Aorta (tissue), 5 donors: ENCODE measurements around the gene IMP3. TPM values are rescaled to one million over a fixed set of nuclear protein-coding genes. Genes with fewer than 3 reads are reported as not detected.
"Not testable (repeated sequence)": the region's sequence is repeated elsewhere in the genome, so short reads cannot be mapped to it uniquely, and the experiment has no call there.

Experiments
- ATAC-seq: fragments of 200-7000 bp; cut with Tn5 transposase; one replicate; pipeline ENCODE4 v1.9.1; 2022; ENCODE audit warnings: moderate library complexity; ENCODE audit not compliant: low FRiP score
- DNase-seq, 2 donors: peaks; one replicate each; pipeline ENCODE4 v3.0.0-alpha.2; 2020
- H3K27ac ChIP-seq, 2 donors: one replicate each; pipeline ENCODE4 v1.5.1; 2013; ENCODE audit warnings: low read length in 2 of 2, mild to moderate bottlenecking in 2 of 2, moderate library complexity in 2 of 2, control low read depth in 1 of 2, inconsistent platforms in 1 of 2, low read depth in 1 of 2
- H3K27me3 ChIP-seq, 2 donors: one replicate each; pipeline ENCODE4 v1.6.1; 2013; ENCODE audit warnings: control low read depth in 1 of 2, low read length in 1 of 2, mild to moderate bottlenecking in 1 of 2, moderate library complexity in 1 of 2; ENCODE audit not compliant: insufficient read depth in 2 of 2, control insufficient read depth in 1 of 2
- H3K36me3 ChIP-seq, 2 donors: one replicate each; pipeline ENCODE4 v1.6.1; 2013; ENCODE audit warnings: control low read depth in 1 of 2, low read length in 1 of 2, mild to moderate bottlenecking in 1 of 2; ENCODE audit not compliant: insufficient read depth in 2 of 2, control insufficient read depth in 1 of 2
- H3K4me1 ChIP-seq, 2 donors: one replicate each; pipeline ENCODE4 v1.6.1; 2013; ENCODE audit warnings: low read length in 2 of 2, control low read depth in 1 of 2, mild to moderate bottlenecking in 1 of 2, moderate library complexity in 1 of 2; ENCODE audit not compliant: insufficient read depth in 2 of 2, control insufficient read depth in 1 of 2
- H3K4me3 ChIP-seq, 2 donors: one replicate each; pipeline ENCODE4 v1.5.1; 2013; ENCODE audit warnings: low read length in 2 of 2, control low read depth in 1 of 2, mild to moderate bottlenecking in 1 of 2
- H3K9me3 ChIP-seq: one replicate; pipeline ENCODE4 v1.6.1; 2013; ENCODE audit warnings: mild to moderate bottlenecking, low read length; ENCODE audit not compliant: control insufficient read depth
- WGBS, 2 donors: extraction: QIAGEN DNeasy Blood & Tissue Kit; methylation state at CpG; one replicate each; pipeline ENCODE4 v1.1.7; 2013; 5-methylcytosine and 5-hydroxymethylcytosine counted together
- intact Hi-C, 2 donors: fragments of 100-400 bp; cut with DNase I; formaldehyde crosslinking; loops; one replicate each; pipeline versions ENCODE4 v1.14.2 to v1.15.0; 2022
- polyA plus RNA-seq, 2 donors: library from polyadenylated mRNA; stranded (reverse); fragments of 200-250 nt; gene quantifications; one replicate each; pipeline ENCODE4 v1.2.3, GENCODE V29; 2013
- total RNA-seq, 2 donors: library from RNA; stranded (reverse); fragmentation: NEBNext Ultra II Directional; extraction: Animal tissue kit (Norgen Biotek cat#: 25700); gene quantifications; one replicate each; pipeline ENCODE4 v1.2.1, GENCODE V29; 2021
- donor health status: healthy with polysubstance abuse.
- donor health status: Bipolar disorder and iron deficiency.
- donor health status: DM: no; HTN: no; CAD: no.
- donor health status: DM: no; HTN: no; CAD: no.
- donor health status: DM: yes; HTN: yes; CAD: no.

Gene IMP3
- total and polyA plus RNA-seq, 4 donors = 35.2 to 47.0 (median 42.4) TPM

- H3K9me3 ChIP-seq = no peaks in the 10 kb centered on the region
- H3K4me1 ChIP-seq = peaks cover 0 to 13% of the 10 kb centered on the region in 2 donors
- no peaks in the 10 kb centered on the region for H3K36me3 ChIP-seq
- peak overlapping the region; percentile 45 to 65 for H3K27ac ChIP-seq
- intact Hi-C loops = no loop called here
- peak overlapping the region; percentile 43 to 44 for H3K4me3 ChIP-seq
- 9% methylated on average over 17 of the region's 17 CpGs for WGBS, 2 donors
- H3K27me3 ChIP-seq = no peaks in the 10 kb centered on the region
- ATAC-seq (peak; percentile 44), DNase-seq (no peak)
These were observed 607 bp upstream of the IMP3 start for GRCh38 chr15:75640483-75641178.

- Histone ChIP-seq H3K27ac (peak overlapping the region; percentile 29 to 76), H3K4me3 (peak overlapping the region; percentile 23 to 46), H3K4me1 (peaks cover 0 to 13% of the 10 kb centered on the region in 2 donors), H3K9me3 (no peaks in the 10 kb centered on the region), H3K36me3 (no peaks in the 10 kb centered on the region), H3K27me3 (no peaks in the 10 kb centered on the region)
- intact Hi-C loops = loop anchor here (5.0 kb wide), 2 partner anchors 33 to 43 kb away; no protein-coding TSS in a partner anchor
- 1% methylated on average over 16 of the region's 16 CpGs for WGBS, 2 donors
- DNase-seq (no peak), ATAC-seq (no peak)
These were observed 774 bp downstream of the IMP3 start for GRCh38 chr15:75639191-75639708.

- WGBS, 2 donors = 58% methylated on average over 4 of the region's 4 CpGs
- no peaks in the 10 kb centered on the region for H3K27me3 ChIP-seq
- DNase-seq = no peak
- intact Hi-C loops = loop anchor here (5.0 kb wide), 2 partner anchors 35 to 45 kb away; no protein-coding TSS in a partner anchor
- no peak for ATAC-seq
- H3K4me3 ChIP-seq = no peak overlapping the region
- no peaks in the 10 kb centered on the region for H3K36me3 ChIP-seq
- H3K4me1 ChIP-seq = peaks cover 0 to 13% of the 10 kb centered on the region in 2 donors
- H3K27ac ChIP-seq = no peak overlapping the region
- no peaks in the 10 kb centered on the region for H3K9me3 ChIP-seq
These were observed 2.6 kb downstream of the IMP3 start for GRCh38 chr15:75637245-75638009.

GRCh38 chr15:75636026-75636425 is 4.0 kb downstream of the IMP3 start:
- no peaks in the 10 kb centered on the region for H3K27me3 ChIP-seq
- intact Hi-C loops = loop anchor here (5.0 kb wide), 2 partner anchors 36 to 46 kb away; no protein-coding TSS in a partner anchor
- ATAC-seq = no peak

GRCh38 chr15:75633922-75634321 is 6.1 kb downstream of the IMP3 start:
- intact Hi-C loops, ATAC-seq, DNase-seq, H3K27ac ChIP-seq, H3K4me3 ChIP-seq, H3K36me3 ChIP-seq, H3K27me3 ChIP-seq, H3K9me3 ChIP-seq, H3K4me1 ChIP-seq: not testable (repeated sequence)
- 91 to 92% methylated on average over 7 of the region's 7 CpGs for WGBS, 2 donors

More at GRCh38 chr15:75636026-75636425, 4.0 kb downstream of the IMP3 start:
- Histone ChIP-seq H3K4me3 (no peak overlapping the region), H3K4me1 (peaks cover 0 to 13% of the 10 kb centered on the region in 2 donors), H3K36me3 (no peaks in the 10 kb centered on the region), H3K27ac (no peak overlapping the region), H3K9me3 (no peaks in the 10 kb centered on the region)
- WGBS, 2 donors = 82 to 85% methylated on average over 6 of the region's 6 CpGs
- DNase-seq = no peak

GRCh38 chr15:75631935-75632334 is 8.1 kb downstream of the IMP3 start:
- no peaks in the 10 kb centered on the region for H3K9me3 ChIP-seq
- no peak overlapping the region for H3K27ac ChIP-seq
- H3K4me3 ChIP-seq = no peak overlapping the region
- DNase-seq (no peak), ATAC-seq (no peak)
- intact Hi-C loops = no loop called here
- no peaks in the 10 kb centered on the region for H3K4me1 ChIP-seq
- no peaks in the 10 kb centered on the region for H3K36me3 ChIP-seq
- H3K27me3 ChIP-seq = no peaks in the 10 kb centered on the region

GRCh38 chr15:75625542-75626347 is 14.3 kb downstream of the IMP3 start, which contains the start of gene SNUPN:
Gene SNUPN, minus strand, starts transcription at chr15:75625725. Its CDS starts 4,674 bp downstream, at chr15:75621051.
- 1% methylated on average over 45 to 47 of the region's 47 CpGs for WGBS, 2 donors
- no peaks in the 10 kb centered on the region for H3K36me3 ChIP-seq
- no peaks in the 10 kb centered on the region for H3K9me3 ChIP-seq
- peak within 1 kb of the TSS; percentile 68 to 75 for H3K4me3 ChIP-seq
- peak; percentile 96 to 97 for DNase-seq
- ATAC-seq = peak; percentile 95
- no peaks in the 10 kb centered on the region for H3K27me3 ChIP-seq
- intact Hi-C loops = loop anchor here (2.0 to 10.0 kb wide), 3 partner anchors 173 to 261 kb away; partner anchors contain the start of genes MAN2C1 (in 1 of the 2) and SIN3A (in 1 of the 2)
- peaks cover 0 to 2% of the 10 kb centered on the region in 2 donors for H3K4me1 ChIP-seq
- peak within 1 kb of the TSS; percentile 86 to 96 for H3K27ac ChIP-seq

GRCh38 chr15:75622505-75622904 is 17.5 kb downstream of the IMP3 start:
- no peak for ATAC-seq
- intact Hi-C loops = loop anchor here in 1 of 2 donors (5.0 to 10.0 kb wide), 2 partner anchors 45 to 258 kb away; partner anchors contain the start of genes MAN2C1 and PTPN9
- no peaks in the 10 kb centered on the region for H3K9me3 ChIP-seq
- H3K27ac ChIP-seq = no peak overlapping the region
- peaks cover 0 to 5% of the 10 kb centered on the region in 2 donors for H3K4me1 ChIP-seq
- H3K36me3 ChIP-seq = no peaks in the 10 kb centered on the region
- no peak overlapping the region for H3K4me3 ChIP-seq
- 60 to 69% methylated on average over 2 of the region's 2 CpGs for WGBS, 2 donors
- no peak for DNase-seq
- no peaks in the 10 kb centered on the region for H3K27me3 ChIP-seq
